DMS53 (cell line): ENCODE results near the gene MYCN.
A peak's percentile ranks its signal among the peaks of the same experiment; 100 is the strongest.

ENCODE experiments used
- DNase-seq: peaks from one replicate; lab custom pipeline; 2025; lab: John Stamatoyannopoulos, UW

The MYCN gene

DNA sequence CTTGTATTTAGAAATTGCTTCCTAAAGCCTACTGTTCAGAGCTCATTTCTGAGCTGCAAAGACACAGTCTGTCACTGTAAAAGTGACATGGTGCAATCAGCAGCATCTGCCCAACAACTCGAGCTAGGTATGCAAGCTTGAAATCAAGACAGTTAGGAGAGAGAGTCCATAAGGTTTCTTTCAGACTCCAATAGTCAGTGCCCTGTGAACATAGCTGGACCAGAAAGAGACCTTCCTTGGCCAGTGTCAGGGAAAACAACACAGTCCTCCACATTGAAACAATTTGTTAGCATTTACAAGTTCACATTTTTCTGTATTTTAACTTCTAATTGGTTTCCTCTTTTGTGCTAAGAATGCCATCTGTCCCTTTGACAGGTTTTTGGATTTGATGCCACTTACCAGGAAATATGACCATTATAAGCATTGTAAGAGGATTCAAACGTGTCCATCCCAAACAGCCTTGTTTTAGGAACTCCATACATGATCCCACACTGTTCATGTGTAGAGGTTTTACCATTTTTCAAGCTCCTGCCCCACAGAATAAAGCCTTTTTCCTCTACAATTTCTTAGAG lies 8.9 kb upstream of the MYCN start:
- DNase-seq, result no peak

- no peak for DNase-seq
Observed at GRCh38 chr2:15931950-15932349, 8.4 kb upstream of the MYCN start.

- no peak for DNase-seq
Observed at GRCh38 chr2:15932394-15933183, 7.8 kb upstream of the MYCN start.

DNA sequence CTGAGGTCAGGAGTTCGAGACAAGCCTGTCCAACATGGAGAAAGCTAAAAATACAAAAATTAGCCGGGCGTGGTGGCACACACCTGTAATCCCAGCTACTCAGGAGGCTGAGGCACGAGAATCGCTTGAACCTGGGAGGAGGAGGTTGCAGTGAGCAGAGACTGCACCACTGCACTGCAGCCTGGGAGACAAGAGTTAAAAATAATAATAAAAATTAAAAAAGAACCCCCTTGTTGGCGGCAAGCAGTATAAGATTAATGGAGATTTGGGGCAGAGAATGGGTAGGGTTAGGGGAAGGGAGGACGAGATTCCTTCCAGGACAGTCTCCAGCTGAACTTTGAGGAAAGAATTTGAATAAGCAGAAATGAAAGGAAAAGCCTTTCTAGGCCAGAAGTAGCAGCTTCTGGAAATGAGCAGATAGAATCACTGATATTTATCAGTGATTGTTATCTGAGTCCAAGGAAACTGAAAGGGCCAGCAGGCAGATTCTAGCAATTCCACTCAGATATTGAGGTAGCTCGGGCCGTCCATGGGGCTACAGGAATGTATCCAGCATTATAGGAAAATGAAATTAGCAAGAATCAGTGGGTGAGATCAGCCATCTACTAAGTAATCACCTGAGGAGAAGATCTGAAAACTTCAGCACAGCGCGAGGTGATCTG lies 7.0 kb upstream of the MYCN start:
- no peak for DNase-seq

DNA sequence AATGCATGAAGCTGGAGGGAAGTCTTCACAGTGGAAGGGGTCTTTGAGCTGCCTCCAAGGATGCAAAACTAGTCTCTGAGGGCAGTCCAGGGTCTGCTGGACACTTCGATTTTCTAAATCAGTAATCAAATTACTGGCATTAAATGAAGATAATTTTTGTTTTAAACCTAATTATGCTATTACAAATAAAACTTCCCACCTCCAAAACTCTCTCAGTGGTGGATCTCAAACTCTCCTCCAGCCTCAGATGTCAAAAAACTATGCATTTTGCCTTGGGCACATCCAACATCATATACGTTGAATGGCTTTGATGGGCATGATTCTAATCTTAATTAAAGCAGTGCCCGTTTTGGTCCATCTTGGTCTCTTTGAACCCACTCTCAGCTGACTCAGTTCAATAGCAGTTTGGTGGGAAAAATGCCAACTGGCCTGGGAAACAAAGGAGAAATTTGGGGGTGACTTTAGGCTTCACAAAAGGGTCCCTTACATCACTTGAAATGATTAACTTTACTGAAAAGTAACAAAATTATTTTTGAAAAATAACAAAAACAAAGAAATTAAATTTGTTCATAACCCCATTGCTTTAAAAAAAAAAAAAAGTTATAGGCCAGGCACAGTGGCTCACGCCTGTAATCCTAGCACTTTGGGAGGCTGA lies 5.9 kb upstream of the MYCN start:
- DNase-seq, result no peak

GRCh38 chr2:15935189-15935588 lies 5.2 kb upstream of the MYCN start:
- DNase-seq, result no peak

- no peak for DNase-seq
Observed at GRCh38 chr2:15935675-15936074, 4.7 kb upstream of the MYCN start.

DNA sequence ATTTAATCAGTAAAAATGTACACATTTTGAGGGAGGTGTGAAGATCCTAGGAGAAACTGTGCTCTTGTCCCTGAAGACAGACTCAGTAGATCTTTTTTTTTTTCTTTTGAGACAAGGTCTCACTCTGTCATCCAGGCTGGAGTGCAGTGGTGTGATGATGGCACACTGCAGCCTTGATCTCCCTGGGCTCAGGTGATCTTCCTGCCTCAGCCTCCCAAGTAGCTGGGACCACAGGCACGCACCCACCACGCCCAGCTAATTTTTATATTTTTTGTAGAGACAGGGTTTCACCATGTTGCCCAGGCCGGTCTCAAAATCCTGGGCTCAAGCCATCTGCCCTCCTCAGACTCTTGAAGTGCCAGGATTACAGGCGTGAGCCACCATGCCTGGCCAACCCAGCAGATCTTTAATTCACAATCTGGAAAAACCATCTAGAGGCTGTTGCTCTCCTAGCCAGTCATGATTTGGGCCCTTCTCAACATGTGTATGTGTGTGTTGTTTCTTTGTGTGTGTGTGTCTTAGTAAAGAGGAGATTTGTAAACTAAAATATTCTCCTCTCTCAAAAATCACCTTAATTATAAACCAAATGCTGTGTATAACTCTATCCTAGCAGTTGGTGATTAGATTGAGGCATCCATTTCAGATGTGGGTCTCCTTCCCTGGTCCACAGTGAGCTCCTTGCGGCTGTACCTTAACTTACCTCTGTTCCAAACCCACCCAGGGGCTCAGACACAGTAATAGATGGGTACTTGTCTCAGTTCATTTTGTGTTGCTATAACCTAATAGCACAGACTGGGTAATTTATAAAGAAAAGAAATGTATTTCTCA lies 3.9 kb upstream of the MYCN start:
- no peak for DNase-seq

DNA sequence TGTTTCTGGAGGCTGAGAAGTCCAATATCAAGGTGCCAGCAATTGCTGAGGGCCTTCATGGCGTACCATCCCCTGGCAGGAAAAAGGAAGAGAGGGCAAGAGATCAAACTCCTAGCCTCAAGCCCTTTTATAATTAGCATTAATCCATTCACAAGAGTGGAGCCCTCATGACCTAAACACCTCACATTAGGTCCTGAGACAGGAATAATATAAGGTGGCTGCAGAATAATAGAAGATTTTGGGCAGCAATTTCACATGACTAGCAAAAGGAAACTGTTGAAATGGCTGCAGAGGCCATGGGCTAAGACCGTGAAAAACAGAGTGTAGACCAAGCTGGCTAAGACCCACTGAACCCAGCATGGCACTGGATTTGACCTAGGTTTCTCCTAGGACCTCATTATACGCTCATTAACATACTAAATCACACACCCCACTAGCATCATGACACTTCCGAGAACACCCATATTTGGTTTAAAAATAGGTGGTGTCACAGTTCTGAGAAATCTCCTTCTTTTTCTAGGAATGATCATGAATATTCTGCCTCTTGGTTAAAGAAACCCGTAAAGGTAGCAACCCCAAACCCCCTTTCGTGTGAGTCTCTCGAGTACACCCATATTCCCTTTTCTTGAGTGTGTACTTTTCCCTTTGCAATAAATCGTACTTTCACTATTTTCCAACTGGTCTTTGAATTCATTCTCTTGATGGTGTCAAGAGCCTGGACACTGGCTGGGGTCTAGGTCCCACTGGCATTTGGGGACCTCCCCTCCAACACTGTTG lies 3.1 kb upstream of the MYCN start:
- DNase-seq, result no peak

DNA sequence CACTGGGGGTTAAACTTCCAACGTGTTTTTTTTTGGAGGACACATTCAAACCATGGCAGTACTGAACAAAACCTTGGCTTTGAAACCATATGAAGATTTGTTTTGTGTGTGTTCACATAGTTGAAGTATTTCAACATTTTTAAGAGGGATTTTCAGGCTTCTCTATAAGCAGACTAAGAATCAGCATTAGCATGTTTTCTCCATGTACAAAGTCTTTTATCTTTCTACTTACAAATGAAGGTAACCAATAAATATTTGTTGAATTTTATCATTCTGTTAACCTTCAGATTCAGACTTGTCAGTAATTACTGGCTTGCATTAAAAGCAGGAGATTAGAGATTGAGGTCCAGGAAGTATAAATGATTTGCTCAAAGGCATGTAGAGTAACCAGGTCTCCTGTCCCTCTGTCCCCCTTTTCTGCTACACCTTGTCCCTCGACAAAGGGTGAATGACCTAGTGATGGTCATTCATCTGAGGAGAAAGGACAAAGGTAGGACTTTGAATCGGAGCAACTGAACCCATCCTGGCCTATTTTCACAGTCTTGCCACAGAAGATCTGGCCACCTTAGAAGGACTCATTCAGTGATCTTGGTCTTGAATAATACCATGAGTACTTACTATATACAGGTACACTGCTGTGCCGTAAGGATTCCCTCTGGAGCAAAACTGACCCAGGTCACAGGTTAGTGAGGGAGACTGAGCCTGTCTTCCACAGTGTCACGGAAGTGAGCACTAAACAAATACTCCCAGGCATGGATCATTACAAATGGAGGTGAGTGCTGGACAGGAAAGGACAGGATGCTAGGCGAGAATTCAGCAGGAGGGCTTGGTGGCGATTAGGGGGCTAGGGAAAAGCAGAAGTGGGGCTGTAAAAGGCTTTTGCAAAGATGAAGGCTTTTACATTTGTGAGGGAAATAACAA lies 2.2 kb upstream of the MYCN start:
- no peak for DNase-seq

- DNase-seq, result no peak
Observed at GRCh38 chr2:15938803-15939555, 1.4 kb upstream of the MYCN start.

DNA sequence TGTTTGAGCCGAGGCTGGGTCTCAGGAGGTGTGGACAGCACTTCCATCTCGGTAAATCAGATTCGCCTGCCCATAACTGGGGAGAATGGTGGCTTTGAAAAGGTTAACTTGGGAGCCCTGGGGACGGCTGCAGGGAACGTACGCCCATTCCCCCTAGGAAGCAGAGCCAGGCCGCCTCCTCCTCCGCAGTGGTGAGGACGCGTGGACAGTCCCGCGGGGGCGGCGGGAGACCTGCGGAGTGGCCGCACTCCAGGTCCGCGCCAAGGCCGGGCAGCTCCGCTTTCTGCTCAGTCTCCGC lies 845 bp upstream of the MYCN start:
- DNase-seq, result no peak

GRCh38 chr2:15940661-15941480 lies 521 bp downstream of the MYCN start:
- DNase-seq, result peak; percentile 66

DNA sequence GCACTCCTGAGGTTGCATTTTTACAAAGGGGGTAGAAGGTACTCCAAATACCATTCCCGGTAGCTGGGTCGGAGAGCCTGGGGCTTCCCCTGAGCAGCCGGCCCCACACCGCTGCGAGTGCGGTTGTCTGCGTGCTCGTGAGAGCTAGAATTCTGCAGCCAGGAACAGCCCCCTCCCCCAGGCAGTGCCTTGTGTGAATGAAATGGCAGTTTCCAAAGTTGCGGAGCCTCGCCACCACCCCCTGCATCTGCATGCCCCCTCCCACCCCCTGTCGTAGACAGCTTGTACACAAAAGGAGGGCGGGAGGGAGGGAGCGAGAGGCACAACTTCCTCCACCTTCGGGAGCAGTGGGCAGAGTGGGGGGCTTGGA lies 1.1 kb downstream of the MYCN start:
- peak; percentile 52 for DNase-seq

DNA sequence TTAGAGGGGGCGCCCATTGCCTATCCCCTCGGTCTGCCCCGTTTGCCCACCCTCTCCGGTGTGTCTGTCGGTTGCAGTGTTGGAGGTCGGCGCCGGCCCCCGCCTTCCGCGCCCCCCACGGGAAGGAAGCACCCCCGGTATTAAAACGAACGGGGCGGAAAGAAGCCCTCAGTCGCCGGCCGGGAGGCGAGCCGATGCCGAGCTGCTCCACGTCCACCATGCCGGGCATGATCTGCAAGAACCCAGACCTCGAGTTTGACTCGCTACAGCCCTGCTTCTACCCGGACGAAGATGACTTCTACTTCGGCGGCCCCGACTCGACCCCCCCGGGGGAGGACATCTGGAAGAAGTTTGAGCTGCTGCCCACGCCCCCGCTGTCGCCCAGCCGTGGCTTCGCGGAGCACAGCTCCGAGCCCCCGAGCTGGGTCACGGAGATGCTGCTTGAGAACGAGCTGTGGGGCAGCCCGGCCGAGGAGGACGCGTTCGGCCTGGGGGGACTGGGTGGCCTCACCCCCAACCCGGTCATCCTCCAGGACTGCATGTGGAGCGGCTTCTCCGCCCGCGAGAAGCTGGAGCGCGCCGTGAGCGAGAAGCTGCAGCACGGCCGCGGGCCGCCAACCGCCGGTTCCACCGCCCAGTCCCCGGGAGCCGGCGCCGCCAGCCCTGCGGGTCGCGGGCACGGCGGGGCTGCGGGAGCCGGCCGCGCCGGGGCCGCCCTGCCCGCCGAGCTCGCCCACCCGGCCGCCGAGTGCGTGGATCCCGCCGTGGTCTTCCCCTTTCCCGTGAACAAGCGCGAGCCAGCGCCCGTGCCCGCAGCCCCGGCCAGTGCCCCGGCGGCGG lies 1.7 kb downstream of the MYCN start:
- peak; percentile 60 for DNase-seq

- DNase-seq, result no peak
Observed at GRCh38 chr2:15942711-15943345, 2.5 kb downstream of the MYCN start.
